Astrocyte (in vitro differentiated cells and primary cell): ENCODE measurements around the gene ARHGAP9. TPM values are rescaled to one million over a fixed set of nuclear protein-coding genes. Genes with fewer than 3 reads are reported as not detected.

Source experiments
- DNase-seq: peaks from one replicate; pipeline ENCODE4 v3.0.0-alpha.2; 2010; ENCODE audit warnings: low read depth
- FAIRE-seq: peaks from 2 replicates; lab custom pipeline; 2011; peaks lifted over from hg19 to GRCh38; lab: Jason Lieb, UNC
- H2AFZ ChIP-seq: 2 replicates; pipeline ENCODE4 v1.6.0; 2012; ENCODE audit warnings: low read depth, low read length, inconsistent platforms
- H3K27ac ChIP-seq: 2 replicates; pipeline ENCODE4 v1.5.1; 2011; ENCODE audit warnings: low read depth, low read length, inconsistent platforms
- H3K27me3 ChIP-seq: 2 replicates; pipeline ENCODE4 v1.6.0; 2011; ENCODE audit warnings: low read length, inconsistent platforms; ENCODE audit not compliant: insufficient read depth
- H3K36me3 ChIP-seq: 2 replicates; pipeline ENCODE4 v1.5.1; 2011; ENCODE audit warnings: low read length, inconsistent platforms; ENCODE audit not compliant: insufficient read depth
- H3K4me1 ChIP-seq: 2 replicates; pipeline ENCODE4 v1.5.1; 2011; ENCODE audit warnings: low read length, inconsistent platforms; ENCODE audit not compliant: insufficient read depth
- H3K4me2 ChIP-seq: 2 replicates; pipeline ENCODE4 v1.6.0; 2012; ENCODE audit warnings: low read length, inconsistent platforms
- H3K4me3 ChIP-seq: 2 replicates; pipeline ENCODE4 v1.5.1; 2011; ENCODE audit warnings: low read depth, mild to moderate bottlenecking, low read length, inconsistent platforms; ENCODE audit not compliant: insufficient read depth
- H3K79me2 ChIP-seq: 2 replicates; pipeline ENCODE4 v1.6.0; 2012; ENCODE audit warnings: mild to moderate bottlenecking, low read length, inconsistent platforms; ENCODE audit not compliant: insufficient read depth
- H3K9ac ChIP-seq: 2 replicates; pipeline ENCODE4 v1.6.0; 2012; ENCODE audit warnings: mild to moderate bottlenecking, low read length, inconsistent platforms
- H3K9me3 ChIP-seq: 2 replicates; pipeline ENCODE4 v1.5.1; 2012; ENCODE audit warnings: low read depth, mild to moderate bottlenecking, low read length, inconsistent platforms; ENCODE audit not compliant: insufficient read depth
- H4K20me1 ChIP-seq: 2 replicates; pipeline ENCODE4 v1.6.0; 2012; ENCODE audit warnings: low read length, inconsistent platforms; ENCODE audit not compliant: insufficient read depth
- H3K27ac Mint-ChIP-seq: one replicate; pipeline ENCODE4 v1.8.0; 2021; ENCODE audit warnings: mild to moderate bottlenecking, mixed read lengths; ENCODE audit not compliant: unreplicated experiment
- H3K27me3 Mint-ChIP-seq: one replicate; pipeline ENCODE4 v1.8.0; 2021; ENCODE audit warnings: low read depth, mixed read lengths; ENCODE audit not compliant: unreplicated experiment
- H3K36me3 Mint-ChIP-seq: one replicate; pipeline ENCODE4 v1.8.0; 2021; ENCODE audit warnings: low read depth, mixed read lengths; ENCODE audit not compliant: unreplicated experiment
- H3K4me1 Mint-ChIP-seq: one replicate; pipeline ENCODE4 v1.8.0; 2021; ENCODE audit warnings: low read depth, mixed read lengths; ENCODE audit not compliant: unreplicated experiment
- H3K4me3 Mint-ChIP-seq: one replicate; pipeline ENCODE4 v1.8.0; 2021; ENCODE audit warnings: mild to moderate bottlenecking, moderate library complexity, mixed read lengths; ENCODE audit not compliant: unreplicated experiment
- H3K9me3 Mint-ChIP-seq: one replicate; pipeline ENCODE4 v1.8.0; 2021; ENCODE audit warnings: mild to moderate bottlenecking, mixed read lengths; ENCODE audit not compliant: unreplicated experiment
- CTCF ChIP-seq: IDR thresholded peaks from 2 replicates; pipeline ENCODE4 v1.5.1; 2011; ENCODE audit warnings: low read depth, mild to moderate bottlenecking, inconsistent platforms, low read length, moderate library complexity; ENCODE audit not compliant: insufficient read depth
- EZH2 ChIP-seq: IDR thresholded peaks from 2 replicates; pipeline ENCODE4 v1.6.1; 2012; ENCODE audit warnings: mild to moderate bottlenecking, low read length, inconsistent platforms; ENCODE audit not compliant: insufficient read depth
- total RNA-seq: library from RNA; stranded (reverse); gene quantifications from 2 replicates; pipeline ENCODE4 v1.2.1, GENCODE V29; 2021

ARHGAP9 gene
- total RNA-seq, 1 donor from 2014 or later = 3.1 TPM

DNA sequence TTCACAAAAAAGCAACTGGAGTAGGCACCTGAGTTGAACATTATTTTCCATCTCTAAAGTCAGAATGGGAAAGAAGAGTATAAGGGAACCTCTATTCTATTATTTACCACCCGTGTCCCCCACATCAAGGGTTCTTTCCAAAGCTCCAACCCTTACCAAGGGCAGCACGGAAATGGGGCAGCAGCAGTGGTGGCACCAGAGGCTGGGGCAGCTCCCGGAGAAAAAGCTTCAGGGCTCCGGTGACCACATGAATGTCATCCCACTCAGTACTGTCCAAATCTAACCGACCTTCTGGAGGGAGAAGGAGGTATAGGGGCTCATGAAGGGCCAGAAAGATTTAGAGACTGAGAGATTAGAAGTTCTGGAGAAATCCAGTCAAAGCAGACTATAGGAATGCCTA, 5.8 kb downstream of the ARHGAP9 start:
- Histone ChIP-seq H3K9ac (no peak overlapping the region), H3K4me1 (peaks cover 9% of the 10 kb centered on the region), H3K36me3 (no peaks in the 10 kb centered on the region), H3K9me3 (no peaks in the 10 kb centered on the region), H3K27me3 (peaks cover 46% of the 10 kb centered on the region), H3K4me3 (no peak overlapping the region), H3K79me2 (no peaks in the 10 kb centered on the region), H2AFZ (no peak overlapping the region), H4K20me1 (no peaks in the 10 kb centered on the region), H3K27ac (no peak overlapping the region), H3K4me2 (no peak overlapping the region)
- H3K4me3 Mint-ChIP-seq = no peak overlapping the region
- no peak for DNase-seq
- no peak overlapping the region for H3K27ac Mint-ChIP-seq
- H3K36me3 Mint-ChIP-seq = peaks cover 9% of the 10 kb centered on the region
- peaks cover 70% of the 10 kb centered on the region for H3K27me3 Mint-ChIP-seq
- H3K4me1 Mint-ChIP-seq = peaks cover 12% of the 10 kb centered on the region
- peaks cover 16% of the 10 kb centered on the region for H3K9me3 Mint-ChIP-seq
- TF ChIP-seq CTCF (no peak), EZH2 (no peak)
- no peak for FAIRE-seq

- no peak overlapping the region for H3K27ac Mint-ChIP-seq
These were observed 6.3 kb downstream of the ARHGAP9 start for GRCh38 chr12:57473392-57473791.

More at GRCh38 chr12:57473392-57473791, 6.3 kb downstream of the ARHGAP9 start:
- peaks cover 12% of the 10 kb centered on the region for H3K9me3 Mint-ChIP-seq
- Histone ChIP-seq H3K9me3 (no peaks in the 10 kb centered on the region), H3K36me3 (no peaks in the 10 kb centered on the region), H3K4me2 (no peak overlapping the region), H3K27ac (no peak overlapping the region), H3K4me3 (no peak overlapping the region), H3K79me2 (no peaks in the 10 kb centered on the region), H4K20me1 (no peaks in the 10 kb centered on the region), H3K9ac (no peak overlapping the region), H2AFZ (no peak overlapping the region), H3K27me3 (peaks cover 46% of the 10 kb centered on the region), H3K4me1 (peaks cover 9% of the 10 kb centered on the region)
- peaks cover 10% of the 10 kb centered on the region for H3K36me3 Mint-ChIP-seq
- peaks cover 8% of the 10 kb centered on the region for H3K4me1 Mint-ChIP-seq
- peaks cover 73% of the 10 kb centered on the region for H3K27me3 Mint-ChIP-seq
- DNase-seq = no peak
- no peak overlapping the region for H3K4me3 Mint-ChIP-seq
- TF ChIP-seq EZH2 (no peak), CTCF (no peak)
- no peak for FAIRE-seq
